ENCODE results near the gene DHX30. TPM values are rescaled to one million over a fixed set of nuclear protein-coding genes. Genes with fewer than 3 reads are reported as not detected.

Gene DHX30
- total RNA-seq, 1 donor from 2014 or later, result 54.6 TPM

DNA sequence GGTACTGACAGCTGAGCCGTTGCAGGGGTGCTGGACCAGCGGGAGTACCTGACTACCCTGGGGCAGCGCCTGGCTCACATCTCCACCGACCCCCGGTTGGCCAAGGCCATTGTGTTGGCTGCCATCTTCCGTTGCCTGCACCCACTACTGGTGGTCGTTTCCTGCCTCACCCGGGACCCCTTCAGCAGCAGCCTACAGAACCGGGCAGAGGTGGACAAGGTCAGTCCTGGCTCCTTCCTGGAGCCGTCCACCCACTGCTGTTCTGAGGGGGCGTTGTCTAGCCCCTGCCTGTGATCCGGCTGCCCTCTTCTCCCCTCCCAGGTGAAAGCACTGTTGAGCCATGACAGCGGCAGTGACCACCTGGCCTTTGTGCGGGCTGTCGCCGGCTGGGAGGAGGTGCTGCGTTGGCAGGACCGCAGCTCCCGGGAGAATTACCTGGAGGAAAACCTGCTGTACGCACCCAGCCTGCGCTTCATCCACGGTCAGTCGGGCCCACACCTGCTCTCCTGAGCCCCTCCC lies 45.7 kb downstream of the DHX30 start:
- Histone ChIP-seq H3K9me3 (no peaks in the 10 kb centered on the region), H3K27me3 (ENCODE audit: low read depth) (no peaks in the 10 kb centered on the region), H3K4me3 (no peak overlapping the region), H3K27ac (no peak overlapping the region), H3K4me1 (no peaks in the 10 kb centered on the region), H3K36me3 (peaks cover 100% of the 10 kb centered on the region)
- intact Hi-C loops (cut with DNase I), result no loop called here
- TF ChIP-seq, protein P1, sequence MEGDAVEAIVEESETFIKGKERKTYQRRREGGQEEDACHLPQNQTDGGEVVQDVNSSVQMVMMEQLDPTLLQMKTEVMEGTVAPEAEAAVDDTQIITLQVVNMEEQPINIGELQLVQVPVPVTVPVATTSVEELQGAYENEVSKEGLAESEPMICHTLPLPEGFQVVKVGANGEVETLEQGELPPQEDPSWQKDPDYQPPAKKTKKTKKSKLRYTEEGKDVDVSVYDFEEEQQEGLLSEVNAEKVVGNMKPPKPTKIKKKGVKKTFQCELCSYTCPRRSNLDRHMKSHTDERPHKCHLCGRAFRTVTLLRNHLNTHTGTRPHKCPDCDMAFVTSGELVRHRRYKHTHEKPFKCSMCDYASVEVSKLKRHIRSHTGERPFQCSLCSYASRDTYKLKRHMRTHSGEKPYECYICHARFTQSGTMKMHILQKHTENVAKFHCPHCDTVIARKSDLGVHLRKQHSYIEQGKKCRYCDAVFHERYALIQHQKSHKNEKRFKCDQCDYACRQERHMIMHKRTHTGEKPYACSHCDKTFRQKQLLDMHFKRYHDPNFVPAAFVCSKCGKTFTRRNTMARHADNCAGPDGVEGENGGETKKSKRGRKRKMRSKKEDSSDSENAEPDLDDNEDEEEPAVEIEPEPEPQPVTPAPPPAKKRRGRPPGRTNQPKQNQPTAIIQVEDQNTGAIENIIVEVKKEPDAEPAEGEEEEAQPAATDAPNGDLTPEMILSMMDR (IDR thresholded peaks at IDR 0.05), result no peak
- ATAC-seq, result no peak
- DNase-seq, result no peak

DNA sequence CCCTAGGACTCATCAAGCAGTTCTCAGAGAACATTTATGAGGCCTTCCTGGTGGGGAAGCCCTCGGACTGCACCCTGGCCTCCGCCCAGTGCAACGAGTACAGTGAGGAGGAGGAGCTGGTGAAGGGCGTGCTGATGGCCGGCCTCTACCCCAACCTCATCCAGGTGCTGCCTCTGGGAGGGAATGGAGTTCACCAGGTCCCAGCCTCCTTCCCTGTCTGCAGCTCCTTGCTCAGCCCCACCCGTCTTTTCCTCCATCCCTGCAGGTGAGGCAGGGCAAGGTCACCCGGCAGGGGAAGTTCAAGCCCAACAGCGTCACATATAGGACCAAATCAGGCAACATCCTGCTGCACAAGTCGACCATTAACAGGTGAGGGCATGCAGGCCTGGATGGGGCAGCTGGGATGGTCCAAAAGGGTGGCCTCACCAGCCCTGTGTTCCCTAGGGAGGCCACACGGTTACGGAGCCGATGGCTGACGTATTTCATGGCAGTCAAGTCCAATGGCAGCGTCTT lies 46.3 kb downstream of the DHX30 start:
- DNase-seq (no peak), ATAC-seq (no peak)
- Histone ChIP-seq H3K4me3 (no peak overlapping the region), H3K9me3 (no peaks in the 10 kb centered on the region), H3K27me3 (ENCODE audit: low read depth) (no peaks in the 10 kb centered on the region), H3K27ac (no peak overlapping the region), H3K4me1 (no peaks in the 10 kb centered on the region), H3K36me3 (peaks cover 100% of the 10 kb centered on the region)
- intact Hi-C loops (cut with DNase I), result no loop called here
- TF ChIP-seq, protein P1 (IDR thresholded peaks at IDR 0.05), result no peak

DNA sequence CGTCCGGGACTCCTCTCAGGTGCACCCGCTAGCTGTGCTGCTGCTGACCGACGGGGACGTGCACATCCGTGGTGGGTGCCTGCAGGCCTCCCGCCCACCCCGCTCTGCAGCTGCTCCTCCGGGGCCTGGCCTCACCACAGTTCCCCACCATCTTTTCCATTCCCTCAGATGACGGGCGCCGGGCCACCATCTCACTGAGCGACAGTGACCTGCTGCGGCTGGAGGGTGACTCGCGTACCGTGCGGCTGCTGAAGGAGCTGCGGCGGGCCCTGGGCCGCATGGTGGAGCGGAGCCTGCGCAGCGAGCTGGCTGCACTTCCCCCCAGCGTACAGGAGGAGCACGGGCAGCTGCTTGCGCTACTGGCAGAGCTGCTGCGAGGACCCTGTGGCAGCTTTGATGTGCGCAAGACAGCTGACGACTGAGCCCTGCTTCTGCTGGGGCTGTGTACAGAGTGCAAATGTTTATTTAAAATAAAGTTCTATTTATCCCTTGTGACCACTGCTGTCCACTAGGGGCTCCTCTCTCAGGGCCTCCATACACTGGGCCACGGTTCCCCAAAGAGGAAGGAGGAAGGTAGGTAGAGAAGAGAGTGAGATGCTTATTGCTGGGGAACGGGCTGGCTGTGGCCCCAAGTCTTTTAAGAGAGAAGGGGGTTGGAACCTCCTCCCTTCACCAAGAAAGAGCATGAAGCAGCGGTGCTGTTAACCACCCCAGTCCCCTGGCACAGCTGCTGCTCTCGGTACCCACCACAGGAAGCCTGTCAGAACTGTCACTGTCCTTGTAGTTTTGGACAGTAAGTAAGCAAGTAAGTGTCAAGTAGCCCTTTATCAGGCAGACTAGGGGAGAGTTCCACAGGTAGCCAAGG lies 47.0 kb downstream of the DHX30 start:
- no peak overlapping the region for H3K27ac ChIP-seq
- H3K9me3 ChIP-seq, result no peaks in the 10 kb centered on the region
- H3K36me3 ChIP-seq, result peaks cover 100% of the 10 kb centered on the region
- no peaks in the 10 kb centered on the region for H3K4me1 ChIP-seq
- DNase-seq (no peak), ATAC-seq (peak in 1 of 2 donors; percentile 25)
- no peak overlapping the region for H3K4me3 ChIP-seq
- TF ChIP-seq, protein P1 (IDR thresholded peaks at IDR 0.05), result peak; percentile 17
- H3K27me3 ChIP-seq (ENCODE audit: low read depth), result no peaks in the 10 kb centered on the region
- intact Hi-C loops (cut with DNase I), result no loop called here

DNA sequence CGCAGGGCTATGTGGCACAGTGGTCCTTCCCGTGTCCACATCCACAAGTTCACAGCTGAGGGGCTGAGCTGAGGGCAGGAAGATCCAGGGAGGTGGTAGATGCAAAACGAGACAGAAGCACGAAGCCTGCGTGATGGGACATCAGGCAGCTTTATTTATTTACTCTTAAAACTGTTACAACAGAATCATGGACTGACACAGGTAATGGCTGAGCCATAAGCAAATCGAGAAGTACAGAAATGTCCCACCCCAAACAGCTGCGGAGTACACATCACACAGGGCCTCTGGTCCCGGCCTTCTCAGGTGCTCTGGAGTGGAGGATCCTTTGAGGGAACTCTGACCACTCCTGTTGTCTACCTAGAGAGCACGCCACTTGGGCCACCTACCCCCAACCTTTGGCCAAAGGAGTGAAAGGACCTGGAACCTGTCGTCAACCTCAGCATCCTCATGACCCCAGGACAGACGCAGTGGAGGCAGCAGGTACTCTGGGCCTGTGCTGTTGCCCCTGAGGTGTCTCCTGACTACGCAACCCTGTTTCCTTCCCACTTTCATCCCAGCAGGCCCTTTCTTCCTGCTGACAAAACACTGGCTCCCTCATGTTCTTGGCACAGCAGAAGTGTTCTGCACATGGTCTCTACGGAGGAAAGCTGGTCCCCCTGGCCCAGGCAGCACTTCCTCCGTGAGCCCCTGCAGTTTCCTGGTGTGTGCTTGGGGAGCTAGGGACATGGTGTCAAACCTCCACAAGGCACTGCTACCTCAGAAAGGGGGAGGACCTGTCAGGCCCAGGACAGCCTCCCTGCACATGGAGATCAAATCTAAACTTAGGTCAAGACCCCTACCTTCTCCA lies 47.8 kb downstream of the DHX30 start:
- no peak overlapping the region for H3K27ac ChIP-seq
- H3K9me3 ChIP-seq, result no peaks in the 10 kb centered on the region
- intact Hi-C loops (cut with DNase I), result no loop called here
- no peaks in the 10 kb centered on the region for H3K27me3 ChIP-seq (ENCODE audit: low read depth)
- H3K36me3 ChIP-seq, result peaks cover 100% of the 10 kb centered on the region
- no peak overlapping the region for H3K4me3 ChIP-seq
- H3K4me1 ChIP-seq, result no peaks in the 10 kb centered on the region
- TF ChIP-seq, protein P1 (IDR thresholded peaks at IDR 0.05), result no peak
- ATAC-seq (no peak), DNase-seq (no peak)

DNA sequence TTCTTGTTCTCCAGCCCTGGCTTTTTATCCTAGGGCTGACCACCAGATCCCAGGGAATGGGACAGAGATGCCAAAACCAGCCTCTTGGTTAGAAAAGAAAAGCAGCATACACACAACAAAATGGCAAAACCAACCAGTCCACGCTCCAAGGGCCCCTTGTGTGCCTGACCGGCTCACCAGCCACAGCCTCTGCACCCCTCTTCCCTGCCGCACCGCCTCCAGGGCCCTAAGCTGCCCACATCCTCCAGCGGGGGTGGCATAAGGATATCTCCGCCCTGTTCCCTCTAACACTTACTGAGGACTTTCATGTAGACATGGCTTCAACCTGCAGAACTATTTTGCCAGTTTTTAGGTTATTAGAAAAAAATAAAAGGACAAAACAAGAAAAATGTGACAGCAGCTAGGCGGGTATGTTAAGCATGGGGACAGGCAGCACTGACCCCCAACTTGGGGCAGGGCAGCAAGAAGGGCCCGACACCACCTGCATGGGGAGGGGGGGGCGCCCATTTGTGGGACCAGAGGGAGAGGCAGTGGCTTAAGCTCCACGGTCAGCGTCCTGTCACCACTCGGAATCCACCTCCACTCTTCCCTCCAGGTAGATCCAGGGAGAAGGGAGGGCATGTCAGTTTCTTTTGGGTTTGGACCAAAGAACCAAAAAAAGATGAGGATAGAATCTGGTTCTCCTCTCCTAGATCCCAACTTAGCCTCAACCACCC lies 49.1 kb downstream of the DHX30 start:
- TF ChIP-seq, protein P1 (IDR thresholded peaks at IDR 0.05), result no peak
- H3K27me3 ChIP-seq (ENCODE audit: low read depth), result no peaks in the 10 kb centered on the region
- DNase-seq, result no peak
- intact Hi-C loops (cut with DNase I), result no loop called here
- no peaks in the 10 kb centered on the region for H3K4me1 ChIP-seq
- no peak for ATAC-seq
- peaks cover 100% of the 10 kb centered on the region for H3K36me3 ChIP-seq
- no peak overlapping the region for H3K27ac ChIP-seq
- no peak overlapping the region for H3K4me3 ChIP-seq
- no peaks in the 10 kb centered on the region for H3K9me3 ChIP-seq
